GM12892 (cell line): Measurements from ENCODE around the gene MAN1B1.

ENCODE experiments used
- POLR2A ChIP-seq: IDR thresholded peaks from 2 replicates; pipeline ENCODE4 v1.6.1; 2011; ENCODE audit warnings: low read depth, low read length, control low read depth
- POLR2AphosphoS5 ChIP-seq: IDR thresholded peaks from 2 replicates; pipeline ENCODE4 v1.6.1; 2011; ENCODE audit warnings: low read depth, low read length, control low read depth

DNA sequence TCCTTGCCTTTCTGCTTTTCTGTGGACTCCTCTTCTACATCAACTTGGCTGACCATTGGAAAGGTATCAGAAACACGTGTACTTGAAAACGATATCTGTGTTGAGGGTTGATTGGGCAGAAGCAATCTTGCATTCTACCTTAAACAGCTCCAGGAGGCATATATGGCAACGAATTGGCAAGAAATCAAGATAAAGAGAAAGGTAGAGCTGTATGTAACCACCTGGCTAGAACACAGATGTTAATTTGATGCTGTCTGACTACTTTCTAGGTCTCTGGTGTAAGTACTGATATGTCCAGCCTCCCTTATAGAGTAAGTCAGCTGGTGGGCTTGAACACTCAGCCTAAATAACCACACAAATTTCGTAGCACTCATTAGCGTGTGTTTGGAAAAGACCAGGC, 1.3 kb downstream of the MAN1B1 start:
- no peak for TF ChIP-seq POLR2A
- TF ChIP-seq POLR2AphosphoS5, result no peak
